ENCODE data around the gene LRMDA. TPM values are rescaled to one million over a fixed set of nuclear protein-coding genes. Genes with fewer than 3 reads are reported as not detected.
A peak's percentile ranks its signal among the peaks of the same experiment; 100 is the strongest.

The LRMDA gene
- total RNA-seq, 1 donor from 2014 or later = 5.2 TPM

GRCh38 chr10:75959912-75960311 lies 528.5 kb downstream of the LRMDA start:
- H3K9me3 Mint-ChIP-seq = no peaks in the 10 kb centered on the region
- Histone ChIP-seq H3K27ac (no peak overlapping the region), H3K9ac (no peak overlapping the region), H3K36me3 (no peaks in the 10 kb centered on the region), H2AFZ (replicated peaks) (no peak overlapping the region), H3K9me3 (ENCODE audit: low read depth) (no peaks in the 10 kb centered on the region), H3K79me2 (ENCODE audit: low read depth) (no peaks in the 10 kb centered on the region), H3K4me3 (no peak overlapping the region), H3K27me3 (no peaks in the 10 kb centered on the region), H3K4me2 (no peak overlapping the region), H4K20me1 (ENCODE audit: low read depth) (no peaks in the 10 kb centered on the region), H3K4me1 (no peaks in the 10 kb centered on the region), H3F3A (ENCODE audit: low read depth) (no peaks in the 10 kb centered on the region)
- no peak overlapping the region for H3K27ac Mint-ChIP-seq
- H3K4me1 Mint-ChIP-seq = no peaks in the 10 kb centered on the region
- TF ChIP-seq CTCF (IDR thresholded peaks at IDR 0.05) = no peak
- no peak for TF ChIP-seq EZH2 (IDR thresholded peaks at IDR 0.05)
- TF ChIP-seq EZH2phosphoT487 (IDR thresholded peaks at IDR 0.05) = no peak
- H3K4me3 Mint-ChIP-seq = no peak overlapping the region
- no peak for DNase-seq (ENCODE audit: low spot score)
- H3K27me3 Mint-ChIP-seq (ENCODE audit: insufficient read depth, low read depth) = peaks cover 5% of the 10 kb centered on the region
- H3K36me3 Mint-ChIP-seq = no peaks in the 10 kb centered on the region

DNA sequence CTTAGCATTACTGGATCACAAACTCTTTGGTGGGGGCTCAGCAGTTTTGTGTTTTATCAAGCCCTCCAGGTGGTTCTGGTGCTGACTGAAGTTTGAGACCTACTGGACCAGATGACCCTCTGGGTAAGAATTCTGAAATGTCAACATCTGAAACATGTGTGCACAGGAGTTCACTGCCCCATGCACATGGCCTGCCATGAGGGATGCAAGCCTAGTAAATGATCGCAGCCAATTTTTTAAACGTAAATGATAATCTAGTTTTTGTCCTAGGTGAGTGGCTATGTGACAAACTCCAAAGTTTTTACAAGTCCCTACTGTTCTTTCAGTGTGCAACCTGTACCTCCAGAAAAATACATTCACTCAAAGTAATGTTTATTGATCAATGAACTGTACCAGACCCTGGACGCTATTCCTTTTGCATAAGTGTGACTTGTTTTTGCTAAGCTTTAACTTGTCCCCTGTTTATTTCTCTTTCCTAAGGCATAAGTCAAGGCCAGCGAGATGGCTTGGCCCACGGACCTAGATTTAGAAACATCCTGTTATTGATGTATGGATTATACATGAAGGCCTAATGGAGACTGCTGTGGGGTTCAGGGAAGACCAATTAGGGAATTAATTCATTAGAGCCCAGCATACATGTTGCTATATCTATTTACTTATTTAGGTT lies 531.1 kb downstream of the LRMDA start:
- Histone ChIP-seq H3K9ac (no peak overlapping the region), H3K27ac (no peak overlapping the region), H3K9me3 (ENCODE audit: low read depth) (no peaks in the 10 kb centered on the region), H3K79me2 (ENCODE audit: low read depth) (no peaks in the 10 kb centered on the region), H3K36me3 (no peaks in the 10 kb centered on the region), H3K4me2 (no peak overlapping the region), H3K4me3 (no peak overlapping the region), H3F3A (ENCODE audit: low read depth) (no peaks in the 10 kb centered on the region), H2AFZ (replicated peaks) (no peak overlapping the region), H3K4me1 (peaks cover 8% of the 10 kb centered on the region), H4K20me1 (ENCODE audit: low read depth) (no peaks in the 10 kb centered on the region), H3K27me3 (no peaks in the 10 kb centered on the region)
- TF ChIP-seq EZH2 (IDR thresholded peaks at IDR 0.05) (no peak), CTCF (IDR thresholded peaks at IDR 0.05) (no peak), EZH2phosphoT487 (IDR thresholded peaks at IDR 0.05) (no peak)
- Mint-ChIP-seq H3K27me3 (ENCODE audit: insufficient read depth, low read depth) (peaks cover 5% of the 10 kb centered on the region), H3K4me1 (peaks cover 10% of the 10 kb centered on the region), H3K36me3 (no peaks in the 10 kb centered on the region), H3K4me3 (no peak overlapping the region), H3K9me3 (peaks cover 3% of the 10 kb centered on the region), H3K27ac (no peak overlapping the region)
- DNase-seq (ENCODE audit: low spot score) = no peak

DNA sequence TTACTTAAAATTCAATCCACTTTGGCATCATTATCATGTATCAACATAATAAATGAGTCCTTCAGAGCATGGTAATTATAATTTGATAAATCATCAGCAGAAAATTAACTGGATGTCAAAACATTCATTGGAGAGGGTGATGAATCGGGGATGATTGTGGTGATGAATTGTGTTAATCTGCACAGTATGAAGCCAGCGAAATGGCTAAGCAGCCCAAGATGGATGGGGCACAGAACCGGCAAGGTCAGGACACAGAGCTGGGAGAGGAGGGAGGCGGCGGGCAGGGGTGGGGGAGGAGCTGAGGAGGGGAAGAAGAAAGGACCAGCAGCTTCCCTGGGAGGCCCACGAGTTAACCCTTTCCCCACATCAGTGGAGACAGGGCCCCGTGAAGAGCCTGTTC lies 536.1 kb downstream of the LRMDA start:
- Mint-ChIP-seq H3K9me3 (peaks cover 3% of the 10 kb centered on the region), H3K4me1 (peaks cover 25% of the 10 kb centered on the region), H3K27ac (peak overlapping the region; percentile 38), H3K4me3 (peak overlapping the region; percentile 14), H3K36me3 (no peaks in the 10 kb centered on the region), H3K27me3 (ENCODE audit: insufficient read depth, low read depth) (peaks cover 4% of the 10 kb centered on the region)
- H3K9ac ChIP-seq = no peak overlapping the region
- H3K4me3 ChIP-seq = no peak overlapping the region
- TF ChIP-seq CTCF (IDR thresholded peaks at IDR 0.05) = no peak
- no peak for TF ChIP-seq EZH2phosphoT487 (IDR thresholded peaks at IDR 0.05)
- no peaks in the 10 kb centered on the region for H3K36me3 ChIP-seq
- no peaks in the 10 kb centered on the region for H4K20me1 ChIP-seq (ENCODE audit: low read depth)
- peak; percentile 28 for DNase-seq (ENCODE audit: low spot score)
- H3F3A ChIP-seq (ENCODE audit: low read depth) = no peaks in the 10 kb centered on the region
- no peaks in the 10 kb centered on the region for H3K27me3 ChIP-seq
- peaks cover 14% of the 10 kb centered on the region for H3K4me1 ChIP-seq
- H2AFZ ChIP-seq (replicated peaks) = peak overlapping the region; percentile 71
- H3K27ac ChIP-seq = no peak overlapping the region
- no peaks in the 10 kb centered on the region for H3K9me3 ChIP-seq (ENCODE audit: low read depth)
- no peaks in the 10 kb centered on the region for H3K79me2 ChIP-seq (ENCODE audit: low read depth)
- H3K4me2 ChIP-seq = peak overlapping the region; percentile 51

All from neural progenitor cell (in vitro differentiated cells).